Heart left ventricle (tissue), 16 donors: Measurements from ENCODE around the gene SORL1. TPM values are rescaled to one million over a fixed set of nuclear protein-coding genes. Genes with fewer than 3 reads are reported as not detected.
"Not testable (repeated sequence)": the region's sequence is repeated elsewhere in the genome, so short reads cannot be mapped to it uniquely, and the experiment has no call there.

ENCODE experiments used
- ATAC-seq, 4 donors: fragments of 200-7000 bp; cut with Tn5 transposase; one replicate each; pipeline ENCODE4 v1.9.1; 2020 to 2022; ENCODE audit warnings: moderate library complexity in 4 of 4, mild to moderate bottlenecking in 3 of 4, moderate number of reproducible peaks in 1 of 4
- DNase-seq, 5 donors: peaks; one replicate each; pipeline ENCODE4 v3.0.0-alpha.2; 2020
- H3K27ac ChIP-seq, 12 donors: fragments of 200-600 bp; sonication (generic) in 4 of 12; one replicate each; pipeline versions ENCODE4 v1.5.0 to v1.8.0; 2016 to 2022; ENCODE audit warnings: mild to moderate bottlenecking in 2 of 12
- H3K27me3 ChIP-seq, 9 donors: fragments of 200-600 bp; sonication (generic) in 2 of 9; one replicate each; pipeline versions ENCODE4 v1.5.1 to v1.8.0; 2016 to 2022; ENCODE audit warnings: mild to moderate bottlenecking in 3 of 9
- H3K36me3 ChIP-seq, 9 donors: fragments of 200-600 bp; sonication (generic) in 2 of 9; one replicate each; pipeline versions ENCODE4 v1.5.0 to v1.8.0; 2018 to 2022; ENCODE audit warnings: mild to moderate bottlenecking in 2 of 9
- H3K4me1 ChIP-seq, 12 donors: fragments of 200-600 bp; sonication (generic) in 4 of 12; one replicate each; pipeline versions ENCODE4 v1.5.0 to v1.8.0; 2016 to 2022; ENCODE audit warnings: mild to moderate bottlenecking in 3 of 12
- H3K4me3 ChIP-seq, 12 donors: fragments of 200-600 bp; sonication (generic) in 4 of 12; one replicate each; pipeline versions ENCODE4 v1.5.0 to v1.8.0; 2017 to 2022; ENCODE audit warnings: mild to moderate bottlenecking in 9 of 12, moderate library complexity in 4 of 12
- H3K9me3 ChIP-seq, 12 donors: fragments of 200-600 bp; sonication (generic) in 4 of 12; one replicate each; pipeline versions ENCODE4 v1.5.0 to v1.8.0; 2016 to 2022; ENCODE audit warnings: mild to moderate bottlenecking in 1 of 12
- POLR2A ChIP-seq, 2 donors: fragments of 450-650 bp; IDR thresholded peaks; one replicate each; pipeline ENCODE4 v1.6.1; 2017; ENCODE audit warnings: antibody characterized with exemption in 2 of 2, mild to moderate bottlenecking in 2 of 2, moderate library complexity in 2 of 2
- WGBS, 4 donors: extraction: QIAGEN DNeasy Blood & Tissue Kit in 2 of 4; methylation state at CpG; one replicate each; pipeline versions ENCODE4 v1.1.5 to v1.1.7; 2013 to 2018; 5-methylcytosine and 5-hydroxymethylcytosine counted together
- intact Hi-C, 10 donors: fragments of 100-400 bp; cut with DNase I; formaldehyde crosslinking; loops; one replicate each; pipeline versions ENCODE4 v1.11.1 to v1.14.2; 2022
- polyA plus RNA-seq, 2 donors: library from polyadenylated mRNA; stranded (reverse); fragments of 200-250 nt; gene quantifications; one replicate each; pipeline ENCODE4 v1.2.3, GENCODE V29; 2013
- total RNA-seq, 9 donors: library from RNA; depleted of rRNA in 2 of 9; stranded (reverse); fragments of >200 nt in 2 of 9; fragmentation: NEBNext Ultra II Directional in 3 of 9; extraction: Animal tissue kit (Norgen Biotek cat#: 25700) in 3 of 9; gene quantifications; one replicate each; pipeline versions ENCODE4 v1.1.0 to v1.2.4, GENCODE V29; 2016 to 2023
- TF ChIP-seq, protein P1 (sequence below), 12 donors: fragments of 200-600 bp; sonication (generic) in 4 of 12; IDR thresholded peaks; one replicate each; pipeline versions ENCODE4 v1.5.0 to v1.8.0; 2018 to 2022; ENCODE audit warnings: antibody characterized with exemption in 12 of 12, mild to moderate bottlenecking in 5 of 12
- donor health status: ischemic (EF 13 %, LVEDD 7.1; RV severe dilation, severe dysfunction).
- donor health status: healthy with polysubstance abuse.
- donor health status: DM: no; HTN: yes; CAD: no.
- donor health status: DM: no; HTN: no; CAD: no.
- donor health status: ischemic (EF 25% LVEDD 6.9; RV normal size, moderate dysfunction).
- donor health status: ischemic (EF 25% LVEDD 5.7; RV mildly dilated, moderate dysfunction).
- donor health status: healthy.
- donor health status: DM: yes; HTN: yes; CAD: no.
- donor health status: ischemic (EF 35%, LVEDD 5.7; RV mildly dilated, moderate dysfunction).
- donor health status: nonischemic (EF 11% LVEDD 7.7; RV severe dilation, severe dysfunction).
- donor health status: DM: yes; HTN: yes; CAD: no.
- donor health status: PGD.
- donor health status: ischemic (EF 29% LVEDD 5.4; RV normal size, mild dysfunction).
- donor health status: nonischemic (EF 23%, LVEDD 6.1; RV moderate dilation, normal function).

The SORL1 gene
- total and polyA plus RNA-seq, 11 donors = 0.72 to 20.5 (median 5.2) TPM

- 87 to 91% (median 89%) methylated on average over 7 of the region's 7 CpGs for WGBS, 4 donors
- peaks cover 0 to 10% (median 0%) of the 10 kb centered on the region in 9 donors for H3K36me3 ChIP-seq
- TF ChIP-seq POLR2A (IDR thresholded peaks at IDR 0.05) = no peak
- TF ChIP-seq, protein P1, sequence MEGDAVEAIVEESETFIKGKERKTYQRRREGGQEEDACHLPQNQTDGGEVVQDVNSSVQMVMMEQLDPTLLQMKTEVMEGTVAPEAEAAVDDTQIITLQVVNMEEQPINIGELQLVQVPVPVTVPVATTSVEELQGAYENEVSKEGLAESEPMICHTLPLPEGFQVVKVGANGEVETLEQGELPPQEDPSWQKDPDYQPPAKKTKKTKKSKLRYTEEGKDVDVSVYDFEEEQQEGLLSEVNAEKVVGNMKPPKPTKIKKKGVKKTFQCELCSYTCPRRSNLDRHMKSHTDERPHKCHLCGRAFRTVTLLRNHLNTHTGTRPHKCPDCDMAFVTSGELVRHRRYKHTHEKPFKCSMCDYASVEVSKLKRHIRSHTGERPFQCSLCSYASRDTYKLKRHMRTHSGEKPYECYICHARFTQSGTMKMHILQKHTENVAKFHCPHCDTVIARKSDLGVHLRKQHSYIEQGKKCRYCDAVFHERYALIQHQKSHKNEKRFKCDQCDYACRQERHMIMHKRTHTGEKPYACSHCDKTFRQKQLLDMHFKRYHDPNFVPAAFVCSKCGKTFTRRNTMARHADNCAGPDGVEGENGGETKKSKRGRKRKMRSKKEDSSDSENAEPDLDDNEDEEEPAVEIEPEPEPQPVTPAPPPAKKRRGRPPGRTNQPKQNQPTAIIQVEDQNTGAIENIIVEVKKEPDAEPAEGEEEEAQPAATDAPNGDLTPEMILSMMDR (IDR thresholded peaks at IDR 0.05) = no peak
- no peaks in the 10 kb centered on the region for H3K9me3 ChIP-seq
- H3K4me1 ChIP-seq = peaks cover 0 to 35% (median 0%) of the 10 kb centered on the region in 12 donors
- intact Hi-C loops = no loop called here
- no peak overlapping the region for H3K27ac ChIP-seq
- H3K27me3 ChIP-seq = no peaks in the 10 kb centered on the region
- H3K4me3 ChIP-seq = no peak overlapping the region
- no peak for ATAC-seq
- no peak for DNase-seq
These were observed 27.7 kb downstream of the SORL1 start for GRCh38 chr11:121479698-121480238.

DNA sequence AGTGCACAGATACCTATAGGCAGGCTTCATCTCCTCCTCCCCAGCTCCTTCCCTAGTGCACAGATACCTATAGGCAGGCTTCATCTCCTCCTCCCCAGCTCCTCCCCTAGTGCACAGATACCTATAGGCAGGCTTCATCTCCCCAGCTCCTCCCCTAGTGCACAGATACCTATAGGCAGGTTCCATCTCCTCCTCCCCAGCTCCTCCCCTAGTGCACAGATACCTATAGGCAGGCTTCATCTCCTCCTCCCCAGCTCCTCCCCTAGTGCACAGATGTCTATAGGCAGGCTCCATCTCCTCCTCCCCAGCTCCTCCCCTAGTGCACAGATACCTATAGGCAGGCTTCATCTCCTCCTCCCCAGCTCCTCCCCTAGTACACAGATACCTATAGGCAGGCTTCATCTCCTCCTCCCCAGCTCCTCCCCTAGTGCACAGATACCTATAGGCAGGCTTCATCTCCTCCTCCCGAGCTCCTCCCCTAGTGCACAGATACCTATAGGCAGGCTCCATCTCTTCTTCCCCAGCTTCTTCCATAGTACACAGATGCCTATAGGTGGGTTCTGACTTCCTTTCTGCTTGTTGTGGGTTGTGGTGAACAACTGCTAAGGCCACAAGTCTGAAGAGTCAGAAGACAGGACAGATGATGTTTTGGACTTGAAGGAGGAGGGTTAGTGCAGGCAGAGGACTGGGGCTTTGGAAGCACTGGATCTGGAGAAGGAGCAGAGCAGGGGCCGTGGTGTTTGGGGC, 29.5 kb downstream of the SORL1 start:
- H3K4me1 ChIP-seq = peaks cover 0 to 35% (median 0%) of the 10 kb centered on the region in 12 donors
- H3K36me3 ChIP-seq, ATAC-seq, H3K9me3 ChIP-seq, H3K27me3 ChIP-seq, H3K4me3 ChIP-seq, intact Hi-C loops, DNase-seq: not testable (repeated sequence)
- WGBS, 4 donors = 69 to 91% (median 81%) methylated on average over 2 of the region's 2 CpGs
- peak overlapping the region in 1 of 12 donors; percentile 79 for H3K27ac ChIP-seq

DNA sequence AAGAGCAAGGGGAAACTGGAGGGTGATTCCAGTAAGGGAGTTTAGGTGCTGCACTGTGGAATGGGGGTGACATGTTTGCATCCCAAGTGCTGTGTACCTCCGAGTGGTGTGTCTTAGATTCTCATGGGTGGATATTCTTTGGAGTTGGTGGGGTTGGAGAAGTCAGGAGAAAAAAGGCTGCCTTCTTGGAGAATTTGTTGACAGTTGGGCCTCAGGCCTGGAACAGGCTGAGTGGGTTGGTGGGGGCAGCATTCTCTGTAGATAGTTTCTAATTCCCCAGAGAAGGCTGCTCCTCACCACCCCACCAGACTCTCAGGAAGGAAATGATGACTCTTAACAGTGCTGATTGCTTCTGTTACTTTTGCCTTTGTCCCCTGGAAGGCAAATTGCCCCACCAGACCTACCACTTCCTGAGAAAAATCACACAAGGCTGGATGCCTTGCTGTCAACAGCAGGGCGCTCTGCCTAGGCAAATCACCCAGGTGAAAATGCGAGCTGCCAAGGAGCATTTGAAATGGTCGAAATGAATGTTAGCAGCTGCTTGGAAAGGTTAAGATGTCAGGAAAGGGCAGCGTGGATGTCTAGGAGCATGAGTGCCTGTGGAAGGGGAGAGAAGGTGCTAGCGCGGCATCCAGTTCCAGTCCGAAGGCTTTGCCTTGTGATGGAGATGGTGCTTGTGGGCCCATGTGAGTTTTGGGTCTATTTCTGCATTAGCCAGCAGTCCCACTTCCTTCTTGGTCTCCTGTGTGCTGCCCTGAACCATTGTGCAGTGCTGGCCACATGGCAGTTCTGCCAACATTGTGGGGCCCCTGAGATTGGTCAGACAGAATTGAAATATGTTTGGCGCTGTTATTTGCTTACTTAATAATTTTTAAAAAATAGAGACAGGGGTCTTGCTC, 30.4 kb downstream of the SORL1 start:
- Histone ChIP-seq H3K27me3 (no peaks in the 10 kb centered on the region), H3K36me3 (peaks cover 0 to 10% (median 0%) of the 10 kb centered on the region in 9 donors), H3K4me3 (no peak overlapping the region), H3K27ac (peak overlapping the region in 1 of 12 donors; percentile 79), H3K4me1 (peaks cover 0 to 35% (median 0%) of the 10 kb centered on the region in 12 donors), H3K9me3 (no peaks in the 10 kb centered on the region)
- intact Hi-C loops = no loop called here
- DNase-seq (no peak), ATAC-seq (peak in 2 of 4 donors; percentile 36 to 44)
- WGBS, 4 donors = 71 to 78% (median 74%) methylated on average over 9 of the region's 9 CpGs
- no peak for TF ChIP-seq POLR2A (IDR thresholded peaks at IDR 0.05)
- TF ChIP-seq, protein P1 (IDR thresholded peaks at IDR 0.05) = no peak

DNA sequence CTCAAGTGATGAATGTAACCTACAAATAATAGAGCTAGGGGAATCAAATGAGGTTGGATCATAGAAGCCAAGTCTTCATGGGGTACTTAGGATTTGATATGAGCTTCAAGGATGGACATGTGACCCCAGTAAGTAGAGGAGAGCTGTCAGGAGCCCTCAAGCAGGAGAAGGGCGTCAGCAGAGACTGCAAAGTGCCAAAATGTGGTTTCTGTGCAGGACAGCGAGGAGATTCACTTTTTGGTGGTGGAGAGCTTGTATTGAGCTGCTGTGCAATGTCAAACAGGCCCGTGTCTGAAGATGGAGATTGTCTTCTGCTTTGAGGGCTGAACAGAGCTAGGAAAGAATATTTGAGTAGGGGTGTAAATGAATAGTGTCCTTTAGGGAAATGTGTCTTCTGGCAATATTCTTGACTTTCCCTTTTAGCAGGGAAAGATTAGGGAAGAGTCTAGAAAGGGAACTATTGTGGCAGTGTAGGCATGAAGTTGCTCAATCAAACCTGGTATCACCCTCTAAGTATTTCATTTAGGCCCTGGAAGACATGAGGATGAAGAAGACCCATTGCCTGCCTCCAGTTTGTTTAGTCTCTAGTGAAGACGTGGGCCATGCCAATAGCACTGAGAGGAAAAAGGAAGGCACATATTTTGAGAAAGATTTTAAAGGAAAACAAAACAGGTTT, 31.8 kb downstream of the SORL1 start:
- Histone ChIP-seq H3K27me3 (no peaks in the 10 kb centered on the region), H3K4me1 (peaks cover 0 to 33% (median 0%) of the 10 kb centered on the region in 12 donors), H3K9me3 (no peaks in the 10 kb centered on the region), H3K4me3 (no peak overlapping the region), H3K36me3 (peaks cover 0 to 16% (median 0%) of the 10 kb centered on the region in 9 donors), H3K27ac (peak overlapping the region in 1 of 12 donors; percentile 79)
- intact Hi-C loops = no loop called here
- 73 to 88% (median 80%) methylated on average over 4 of the region's 4 CpGs for WGBS, 4 donors
- ATAC-seq = no peak
- TF ChIP-seq, protein P1 (IDR thresholded peaks at IDR 0.05) = no peak
- TF ChIP-seq POLR2A (IDR thresholded peaks at IDR 0.05) = no peak
- no peak for DNase-seq
